HG03575 (cell line): ENCODE data around the gene CHN2.

Experiments
- ATAC-seq: cut with Tn5 transposase; IDR thresholded peaks from one replicate; pipeline ENCODE4 v1.9.1; 2021; ENCODE audit not compliant: unreplicated experiment, insufficient number of reproducible peaks, low FRiP score; ENCODE audit errors: extremely low read depth

The CHN2 gene

DNA sequence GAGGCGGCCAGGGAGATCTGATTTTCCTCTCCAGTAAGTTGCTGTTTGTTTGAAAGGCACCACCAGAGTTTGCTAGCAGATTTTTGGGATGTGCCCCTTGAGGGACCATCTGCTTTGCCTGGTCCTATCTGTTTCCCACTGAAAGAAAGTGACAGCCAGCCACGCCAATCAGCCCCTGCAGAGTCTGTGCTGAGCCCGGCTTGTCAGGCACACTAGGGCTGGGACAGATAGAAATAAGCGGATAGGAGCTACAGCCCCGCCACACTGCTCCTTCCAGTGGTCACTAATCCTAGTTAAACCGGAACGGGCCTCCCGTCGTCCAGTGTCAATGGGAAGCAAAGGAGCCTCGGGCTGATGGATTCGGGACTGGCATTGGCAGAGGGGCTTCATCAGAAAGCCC, 207.2 kb downstream of the CHN2 start:
- ATAC-seq, result no peak

DNA sequence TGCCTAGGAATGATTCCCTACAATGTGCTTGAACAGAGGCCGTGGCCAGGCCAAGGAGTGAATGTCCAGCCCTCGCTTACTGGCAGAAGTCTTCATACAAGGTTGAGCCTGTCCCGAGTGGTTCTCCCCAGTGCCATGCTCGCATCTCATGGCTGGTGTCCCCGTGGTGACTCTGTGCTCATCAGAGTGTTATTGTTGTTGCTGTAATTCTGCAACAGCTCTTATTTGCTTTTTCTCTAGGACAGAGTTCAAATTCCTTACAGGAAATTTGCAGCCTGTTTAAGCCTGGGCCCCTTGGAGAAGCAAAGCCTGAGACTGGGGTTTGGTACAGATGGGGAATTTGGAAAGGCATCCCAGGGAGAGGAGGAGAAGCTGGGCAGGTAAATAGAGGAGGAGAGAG, 211.3 kb downstream of the CHN2 start:
- no peak for ATAC-seq

DNA sequence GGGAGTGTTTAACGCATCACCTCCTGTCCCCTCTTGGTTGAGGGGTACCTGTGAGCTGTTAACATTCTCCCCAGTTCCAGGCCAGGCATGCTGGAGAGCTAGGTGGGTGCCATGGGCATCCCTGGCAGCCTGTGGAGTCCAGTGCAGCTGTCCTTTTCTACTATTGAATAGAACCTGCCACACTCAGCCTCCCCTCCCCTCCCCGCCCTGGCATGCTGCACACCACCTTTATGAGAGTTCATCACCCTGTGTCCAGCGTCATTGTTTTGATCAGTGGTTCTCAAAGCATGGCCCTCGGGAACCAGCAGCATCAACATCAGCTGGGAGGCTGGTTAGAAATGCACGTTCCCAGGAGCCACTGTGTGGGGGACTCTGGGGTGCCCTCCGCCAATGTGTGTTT, 211.8 kb downstream of the CHN2 start:
- no peak for ATAC-seq

DNA sequence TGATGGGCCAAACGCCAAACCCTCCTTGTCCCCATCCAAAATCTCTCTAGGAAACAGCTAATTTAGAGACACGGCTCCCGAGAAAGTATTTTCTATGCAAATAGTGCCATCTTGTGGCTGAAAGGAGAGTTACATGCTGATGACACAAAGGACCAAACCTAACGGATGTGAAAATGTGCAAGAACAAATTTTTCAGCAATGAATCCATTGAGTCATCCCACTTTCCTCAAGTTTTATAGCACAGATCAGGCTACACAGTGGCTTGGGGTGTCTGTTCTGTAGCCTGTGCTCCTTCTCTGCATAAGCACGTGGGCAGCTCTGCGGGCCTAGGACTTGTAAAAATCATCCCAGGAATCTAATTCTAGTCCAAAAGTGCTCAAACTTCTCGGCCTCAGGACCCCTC, 214.3 kb downstream of the CHN2 start:
- ATAC-seq, result no peak

DNA sequence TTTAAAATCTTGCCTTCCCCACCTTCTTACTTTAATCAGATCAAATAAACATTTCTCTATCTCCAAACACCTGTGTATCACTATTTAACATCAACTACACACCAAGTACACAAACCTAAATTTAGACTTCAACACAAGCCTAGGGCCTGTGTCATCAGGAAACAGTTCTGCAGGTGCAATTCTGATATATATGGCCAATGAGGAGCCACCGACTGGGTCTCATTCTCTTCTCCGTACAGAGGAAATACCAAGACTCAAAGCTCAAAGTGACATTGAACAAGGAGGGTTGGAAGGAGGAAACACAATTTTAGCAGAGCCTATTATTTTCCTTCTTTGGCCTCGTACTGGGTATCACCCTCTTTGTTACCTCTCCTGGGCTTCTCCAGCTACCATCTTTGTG, 216.4 kb downstream of the CHN2 start:
- no peak for ATAC-seq

DNA sequence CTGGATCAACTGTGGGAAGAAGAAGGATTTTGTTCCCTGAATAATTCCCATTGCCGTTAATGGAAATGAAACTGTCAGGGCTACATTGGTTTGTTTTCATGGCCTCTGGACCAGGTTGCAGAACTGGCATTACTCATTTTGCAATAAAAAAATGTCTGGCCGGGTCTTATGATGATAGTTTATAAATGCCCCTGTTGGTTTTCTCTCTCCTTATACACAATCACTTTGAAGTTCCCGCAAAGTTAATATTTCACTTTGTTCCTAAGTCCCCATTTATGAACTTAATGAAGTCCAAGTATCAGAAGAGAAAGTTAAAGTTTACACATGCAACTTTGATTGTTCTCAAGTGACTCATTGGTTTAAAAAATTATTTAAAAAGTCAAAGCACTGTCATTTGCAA, 218.3 kb downstream of the CHN2 start:
- ATAC-seq, result no peak

DNA sequence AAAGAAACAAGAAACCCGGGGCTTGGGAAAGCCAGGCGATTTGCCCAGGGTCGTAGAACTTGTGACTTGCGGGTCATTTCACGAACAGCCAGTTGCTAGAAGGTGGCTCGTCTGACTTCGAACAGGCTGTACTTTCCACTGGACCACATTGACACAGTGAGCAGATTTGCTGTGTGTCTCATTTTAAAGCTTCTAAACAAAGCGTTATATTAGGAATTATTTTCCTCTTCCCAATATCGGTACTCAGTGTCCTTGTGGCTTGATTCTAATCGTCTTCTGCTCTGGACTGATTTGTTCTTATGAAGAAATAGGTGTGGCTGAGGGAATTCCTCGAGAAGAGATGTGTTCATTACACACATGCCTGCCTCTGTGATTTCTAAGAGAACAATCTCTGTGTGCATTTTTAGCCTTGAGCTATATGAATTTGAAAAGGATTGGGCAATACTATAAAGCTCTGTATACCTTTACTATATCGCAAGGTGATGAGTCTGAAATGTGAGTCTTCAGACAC, 219.1 kb downstream of the CHN2 start:
- no peak for ATAC-seq

DNA sequence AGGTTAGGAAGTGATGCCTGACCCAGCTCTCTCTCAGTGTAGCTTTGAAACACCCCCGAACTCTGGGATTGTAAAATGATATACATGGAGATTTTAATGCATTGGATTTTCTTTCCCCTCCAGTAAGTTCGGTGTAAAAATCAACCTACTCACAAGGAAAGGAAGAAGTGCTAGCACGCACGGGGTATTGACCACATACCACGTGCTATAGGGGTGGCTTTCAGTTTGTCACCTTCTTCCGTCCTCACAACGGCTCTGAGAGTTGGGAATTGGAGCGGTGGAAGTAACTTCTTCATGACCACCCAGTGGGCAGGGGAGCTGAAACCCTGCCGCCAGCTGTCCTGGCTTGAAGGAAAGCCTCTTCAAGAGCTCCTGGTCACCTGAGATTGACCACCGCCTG, 219.6 kb downstream of the CHN2 start:
- ATAC-seq, result no peak

DNA sequence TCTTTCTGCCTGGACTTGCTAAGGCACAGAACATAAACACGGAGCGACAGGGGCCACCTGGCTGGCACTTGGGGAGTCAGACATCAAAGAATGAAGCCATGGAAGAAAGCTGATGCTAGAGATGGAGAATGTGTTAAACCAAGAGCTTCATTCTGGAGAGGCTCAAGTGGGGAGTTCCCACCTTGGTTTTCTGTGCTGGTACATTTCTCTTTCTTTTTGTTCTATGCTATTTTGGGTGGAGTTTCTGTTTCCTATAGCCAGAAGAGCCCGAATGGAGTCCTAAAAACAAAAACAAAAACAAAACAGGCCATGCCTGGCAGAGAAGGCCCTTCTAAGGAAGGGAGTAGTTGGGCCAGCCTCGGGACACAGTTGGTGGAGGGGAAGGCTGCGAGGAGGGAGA, 220.6 kb downstream of the CHN2 start:
- no peak for ATAC-seq

DNA sequence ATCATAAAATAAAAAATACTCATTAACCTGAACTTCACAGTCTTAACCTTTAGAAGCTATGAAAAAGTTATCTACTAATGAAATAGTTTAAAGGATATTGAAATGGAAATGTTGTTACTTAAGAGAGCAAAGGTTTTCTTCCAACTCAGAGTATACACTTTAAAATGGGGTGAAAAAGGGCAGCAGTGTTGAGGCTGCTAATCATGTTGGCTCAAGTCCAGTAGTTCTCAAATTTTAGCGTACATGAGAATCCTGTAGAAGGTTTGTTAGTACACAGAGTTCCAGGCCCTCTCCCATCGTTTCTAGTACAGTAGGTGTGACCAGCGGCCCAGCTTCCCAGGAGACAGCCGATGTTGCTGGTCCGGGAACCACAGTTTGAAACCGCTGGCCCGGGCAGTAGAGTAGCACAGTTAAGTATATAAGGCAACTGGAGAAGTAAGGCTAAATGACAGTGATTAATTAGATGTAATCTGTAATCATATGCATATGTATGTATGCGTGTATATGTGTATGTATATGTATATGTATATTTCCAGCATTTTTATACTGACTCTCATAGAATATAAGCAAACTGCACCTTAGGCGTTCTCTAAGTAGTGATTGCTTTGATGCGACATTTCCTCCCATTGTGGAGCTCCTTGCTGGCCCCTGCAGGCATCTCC, 221.8 kb downstream of the CHN2 start:
- no peak for ATAC-seq

DNA sequence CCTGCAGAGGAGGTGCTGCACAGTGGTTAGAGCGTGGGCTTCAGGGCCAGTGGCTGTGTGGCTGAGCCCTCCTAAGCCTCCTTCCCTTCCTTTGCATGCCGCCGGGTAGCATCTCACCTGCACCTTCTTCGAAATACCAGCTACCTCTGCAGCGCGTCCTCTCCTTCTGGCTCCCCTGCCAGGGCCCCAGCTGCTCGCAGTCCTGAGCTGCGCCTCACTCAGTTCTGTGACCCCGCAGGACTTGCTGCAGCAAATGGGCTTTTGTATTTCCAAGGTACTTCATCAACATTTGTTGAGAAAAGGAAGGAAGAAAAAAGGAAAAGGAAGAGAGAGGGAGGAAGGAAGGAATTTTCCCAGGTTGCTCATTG, 222.3 kb downstream of the CHN2 start:
- ATAC-seq, result no peak

DNA sequence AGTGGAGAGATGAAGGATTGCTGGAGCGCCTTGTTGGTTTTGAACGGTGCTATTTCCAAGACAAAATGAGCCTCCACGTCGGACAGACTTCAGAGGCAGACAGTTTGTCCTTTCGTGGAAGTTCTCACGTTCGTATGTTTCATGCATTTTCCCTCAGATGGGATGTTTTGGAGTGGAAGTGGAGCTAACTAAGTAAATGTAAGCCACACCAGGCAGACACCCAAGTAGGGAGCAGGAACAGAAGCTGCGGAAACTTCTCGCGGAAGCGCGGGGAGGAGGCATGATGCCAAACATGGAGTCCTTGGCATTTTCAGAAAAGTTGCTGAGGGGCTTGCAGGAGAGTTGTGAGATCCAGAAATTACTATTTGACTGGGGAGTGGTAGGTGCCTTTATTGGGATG, 223.5 kb downstream of the CHN2 start:
- no peak for ATAC-seq

DNA sequence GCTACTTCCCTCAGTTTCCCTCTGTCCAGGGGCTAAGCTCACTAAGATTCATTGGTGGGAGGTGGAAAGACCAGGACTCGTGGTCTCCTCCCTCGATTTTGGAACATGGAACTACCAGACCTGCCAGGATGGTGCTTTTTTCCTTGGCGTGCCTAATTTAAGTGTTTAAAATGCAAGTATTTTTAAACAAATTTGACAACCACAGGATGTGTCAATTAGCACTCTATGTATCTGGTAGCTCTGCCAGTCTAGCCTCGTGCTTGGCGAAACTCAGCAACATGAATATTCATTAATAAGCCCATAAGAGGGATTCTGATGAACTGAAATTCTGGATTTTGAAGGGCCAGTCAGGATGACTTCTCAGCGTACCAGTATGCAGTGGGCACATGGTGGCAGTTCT, 224.1 kb downstream of the CHN2 start:
- ATAC-seq, result no peak

DNA sequence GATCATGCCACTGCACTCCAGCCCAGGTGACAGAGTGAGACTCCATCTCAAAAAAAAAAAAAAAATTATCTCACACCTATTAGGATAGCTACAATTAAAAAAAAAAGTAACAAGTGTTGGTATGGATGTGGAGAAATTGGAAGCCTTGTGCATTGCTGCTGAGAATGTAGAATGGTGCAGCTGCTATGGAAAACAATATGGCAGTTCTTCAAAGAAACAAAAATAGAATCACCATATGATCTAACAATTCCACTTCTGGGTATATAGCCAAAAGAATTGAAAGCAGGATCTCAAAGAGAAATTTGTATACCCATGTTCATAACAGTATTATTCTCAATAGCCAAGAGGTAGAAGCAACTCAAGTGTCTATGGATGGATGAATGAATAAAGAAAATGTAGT, 225.4 kb downstream of the CHN2 start:
- no peak for ATAC-seq

DNA sequence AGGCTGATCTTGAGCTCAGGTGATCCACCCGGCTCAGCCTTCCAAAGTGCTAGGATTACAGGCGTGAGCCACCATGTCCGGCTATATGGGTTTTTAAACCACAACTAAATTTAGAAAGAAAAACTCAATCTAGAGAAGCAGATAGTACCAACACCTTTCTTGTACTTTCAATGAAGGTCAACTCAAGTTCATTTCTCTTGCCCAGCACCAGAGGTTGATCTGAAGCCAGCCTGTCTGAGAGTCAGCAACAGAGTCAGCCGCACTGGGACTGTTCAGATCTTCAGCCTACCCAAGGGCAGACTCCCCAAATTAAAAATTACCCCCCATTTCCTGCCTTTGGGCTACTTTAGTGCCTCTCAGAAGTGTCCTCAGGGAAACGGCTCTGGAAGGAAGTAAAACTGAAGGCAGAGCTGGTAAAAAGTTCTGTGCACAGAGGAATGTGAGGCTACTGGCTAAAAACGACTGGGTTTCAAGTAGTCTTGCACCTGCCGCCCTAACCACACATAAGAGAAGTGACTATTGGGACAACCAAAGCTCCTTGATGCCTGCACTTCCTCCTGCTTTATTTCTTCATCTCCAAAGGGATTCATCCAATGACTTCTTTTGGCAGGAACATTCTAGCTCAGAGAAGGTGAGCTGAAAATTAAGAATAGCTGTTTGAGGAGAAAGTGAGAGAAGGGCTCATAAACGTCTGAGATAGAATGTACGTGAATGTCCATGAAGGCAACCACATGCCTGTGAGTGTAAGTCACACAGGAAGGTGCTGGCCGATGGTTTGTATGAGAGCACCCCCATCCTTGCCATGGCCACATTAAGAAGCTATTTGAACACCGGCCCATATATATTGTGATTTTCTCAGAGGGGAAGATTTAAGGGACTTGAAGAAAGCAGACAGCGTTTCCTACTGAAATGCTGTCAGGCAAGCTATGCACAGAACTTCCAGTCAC, 226.7 kb downstream of the CHN2 start:
- ATAC-seq, result no peak

DNA sequence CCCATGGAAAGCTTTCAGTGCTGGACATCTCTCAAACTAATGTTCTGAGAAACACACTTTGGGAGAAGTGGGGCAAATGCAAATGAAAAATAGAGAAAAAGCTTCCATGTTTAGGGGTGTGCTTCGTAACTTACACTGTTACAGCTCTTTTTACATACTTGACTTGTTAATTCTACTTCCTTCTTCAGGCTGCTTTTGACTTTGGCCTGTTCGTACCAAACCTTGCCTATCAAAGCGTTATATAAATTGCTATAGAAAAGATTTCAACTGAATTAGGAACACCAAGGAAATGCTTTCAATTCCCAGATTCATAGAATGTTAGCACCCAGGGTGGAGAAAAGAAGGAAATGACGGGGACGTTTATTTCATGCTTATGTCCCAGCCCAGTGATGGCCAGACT, 228.3 kb downstream of the CHN2 start:
- ATAC-seq, result no peak

DNA sequence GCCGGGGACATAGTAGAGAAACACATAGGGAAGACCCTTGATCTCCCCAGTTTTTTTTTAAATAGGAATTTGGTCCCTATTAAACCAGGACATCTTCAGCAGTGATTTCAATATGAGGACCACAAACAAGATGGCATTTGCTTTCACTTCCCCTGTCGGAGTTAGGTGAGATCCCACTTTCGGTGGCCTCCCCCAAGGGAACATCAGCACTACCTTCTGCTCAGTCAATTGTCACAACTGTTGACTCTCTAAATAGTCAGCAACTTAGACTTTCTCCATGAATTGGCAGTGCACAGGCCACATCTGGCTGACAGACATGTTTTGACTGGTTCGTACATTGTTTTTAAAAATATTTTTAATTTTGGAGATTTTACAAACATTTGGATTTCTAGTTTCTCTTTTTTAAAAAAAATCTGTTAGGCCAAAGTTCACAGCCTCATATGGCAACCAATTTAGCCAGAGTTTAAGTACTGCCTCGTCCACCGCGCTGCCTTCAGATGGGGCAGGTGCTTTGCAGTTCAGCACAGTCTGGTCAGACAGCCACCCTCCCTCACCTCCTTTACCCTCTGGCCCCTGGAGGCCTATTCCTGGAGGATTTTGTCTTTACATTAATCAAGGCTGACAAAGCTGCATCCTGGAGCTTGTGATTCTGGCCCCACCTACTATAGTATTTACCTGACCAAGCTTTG, 229.9 kb downstream of the CHN2 start:
- ATAC-seq, result no peak

DNA sequence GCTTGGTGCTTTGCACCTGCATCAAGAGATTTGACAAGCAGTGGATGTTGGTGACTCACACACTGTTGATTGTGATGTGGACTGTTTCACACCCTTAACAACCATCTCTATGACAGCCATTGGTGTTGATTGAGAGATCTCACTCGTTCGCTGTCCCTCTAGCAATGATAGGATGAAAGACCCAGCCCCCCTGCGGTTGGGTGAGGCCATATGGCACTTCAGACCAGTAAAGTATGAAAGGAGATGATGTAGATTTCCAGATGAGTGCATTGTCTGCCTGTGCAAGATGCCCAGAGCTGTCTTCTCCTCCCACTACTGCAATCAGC, 230.4 kb downstream of the CHN2 start:
- no peak for ATAC-seq

DNA sequence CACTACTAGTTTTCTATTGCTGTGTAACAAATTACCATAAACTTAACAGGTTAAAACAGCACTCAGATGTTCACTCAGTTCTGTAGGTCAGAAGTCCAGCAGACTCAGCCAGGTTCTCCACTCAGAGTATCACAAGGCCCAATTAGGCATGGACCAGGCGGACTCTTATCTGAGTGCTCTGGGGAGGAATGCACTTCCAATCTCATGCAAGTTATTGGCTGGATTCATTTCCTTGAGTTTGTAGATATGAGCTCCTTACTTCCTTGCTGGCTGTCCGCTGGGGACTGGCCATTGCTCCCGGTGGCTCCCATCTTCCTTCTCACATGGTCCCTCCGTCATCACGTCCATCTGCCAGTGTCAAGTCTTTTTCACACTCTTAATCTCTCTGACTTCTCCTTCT, 232.0 kb downstream of the CHN2 start:
- ATAC-seq, result no peak

DNA sequence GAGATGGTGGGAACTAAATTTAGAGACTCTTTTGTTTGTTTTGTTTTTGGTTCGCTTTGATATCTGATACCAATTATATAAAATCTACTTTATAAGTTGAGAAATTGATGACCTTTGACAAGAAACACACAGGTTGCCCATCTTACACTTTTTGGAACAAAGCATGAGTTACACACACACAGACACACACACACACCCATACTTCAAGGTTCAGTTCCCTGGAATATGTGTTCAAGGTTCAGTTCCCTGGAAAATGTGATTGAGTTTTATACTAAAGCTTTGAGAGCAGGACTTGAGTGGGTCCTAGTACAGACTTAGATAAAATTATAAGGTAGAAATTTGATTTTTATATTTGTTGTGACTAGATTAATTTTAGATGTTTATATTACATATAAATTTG, 234.8 kb downstream of the CHN2 start:
- no peak for ATAC-seq
